D721Med (cell line): ENCODE results near the gene EFHD2.

ENCODE experiments used
- DNase-seq: peaks from one replicate; pipeline ENCODE4 v3.0.0; 2011; ENCODE audit warnings: low spot score; ENCODE audit not compliant: insufficient read length
- FAIRE-seq: peaks from 2 replicates; lab custom pipeline; 2011; peaks lifted over from hg19 to GRCh38; lab: Jason Lieb, UNC
- TF ChIP-seq, protein P1 (sequence below): IDR thresholded peaks from 2 replicates; pipeline ENCODE4 v1.5.1; 2012; ENCODE audit warnings: mild to moderate bottlenecking, control low read depth; ENCODE audit not compliant: insufficient read depth; ENCODE audit errors: missing control alignments

EFHD2 gene

DNA sequence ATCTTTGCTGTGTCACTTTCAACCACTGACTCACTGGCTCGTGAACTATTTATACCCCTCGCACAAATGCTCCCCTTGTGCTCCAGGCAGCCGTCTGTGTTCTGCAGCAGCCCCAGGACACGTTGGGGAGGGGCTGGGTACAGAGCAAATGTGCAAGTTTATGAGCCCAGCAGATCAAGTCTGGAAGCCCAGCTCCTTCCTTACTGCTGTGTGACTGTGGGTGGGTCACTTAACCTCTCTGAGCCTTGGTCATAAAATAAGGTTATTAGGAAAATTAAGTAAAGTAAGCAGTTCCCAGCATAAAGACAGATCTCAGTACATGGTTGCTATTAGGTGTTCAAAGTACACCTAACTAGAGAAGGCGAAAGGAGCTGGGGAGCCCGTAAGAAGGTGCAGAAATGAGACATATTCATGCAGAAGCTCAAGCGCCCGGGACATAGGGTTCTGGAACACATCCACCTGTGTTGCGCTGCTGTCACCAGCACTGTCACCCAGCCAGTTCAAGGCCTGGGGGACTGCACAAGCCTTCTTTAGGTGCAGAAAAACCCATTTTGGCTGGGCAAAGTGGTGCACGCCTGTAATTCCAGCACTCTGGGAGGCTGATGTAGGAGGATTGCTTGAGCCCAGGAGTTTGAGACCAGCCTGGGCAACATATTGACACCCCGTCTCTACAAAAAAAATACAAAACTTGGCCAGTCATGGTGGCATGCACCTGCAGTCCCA is 13.8 kb downstream of the EFHD2 start:
- TF ChIP-seq, protein P1, sequence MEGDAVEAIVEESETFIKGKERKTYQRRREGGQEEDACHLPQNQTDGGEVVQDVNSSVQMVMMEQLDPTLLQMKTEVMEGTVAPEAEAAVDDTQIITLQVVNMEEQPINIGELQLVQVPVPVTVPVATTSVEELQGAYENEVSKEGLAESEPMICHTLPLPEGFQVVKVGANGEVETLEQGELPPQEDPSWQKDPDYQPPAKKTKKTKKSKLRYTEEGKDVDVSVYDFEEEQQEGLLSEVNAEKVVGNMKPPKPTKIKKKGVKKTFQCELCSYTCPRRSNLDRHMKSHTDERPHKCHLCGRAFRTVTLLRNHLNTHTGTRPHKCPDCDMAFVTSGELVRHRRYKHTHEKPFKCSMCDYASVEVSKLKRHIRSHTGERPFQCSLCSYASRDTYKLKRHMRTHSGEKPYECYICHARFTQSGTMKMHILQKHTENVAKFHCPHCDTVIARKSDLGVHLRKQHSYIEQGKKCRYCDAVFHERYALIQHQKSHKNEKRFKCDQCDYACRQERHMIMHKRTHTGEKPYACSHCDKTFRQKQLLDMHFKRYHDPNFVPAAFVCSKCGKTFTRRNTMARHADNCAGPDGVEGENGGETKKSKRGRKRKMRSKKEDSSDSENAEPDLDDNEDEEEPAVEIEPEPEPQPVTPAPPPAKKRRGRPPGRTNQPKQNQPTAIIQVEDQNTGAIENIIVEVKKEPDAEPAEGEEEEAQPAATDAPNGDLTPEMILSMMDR, result no peak
- DNase-seq (no peak), FAIRE-seq (no peak)

DNA sequence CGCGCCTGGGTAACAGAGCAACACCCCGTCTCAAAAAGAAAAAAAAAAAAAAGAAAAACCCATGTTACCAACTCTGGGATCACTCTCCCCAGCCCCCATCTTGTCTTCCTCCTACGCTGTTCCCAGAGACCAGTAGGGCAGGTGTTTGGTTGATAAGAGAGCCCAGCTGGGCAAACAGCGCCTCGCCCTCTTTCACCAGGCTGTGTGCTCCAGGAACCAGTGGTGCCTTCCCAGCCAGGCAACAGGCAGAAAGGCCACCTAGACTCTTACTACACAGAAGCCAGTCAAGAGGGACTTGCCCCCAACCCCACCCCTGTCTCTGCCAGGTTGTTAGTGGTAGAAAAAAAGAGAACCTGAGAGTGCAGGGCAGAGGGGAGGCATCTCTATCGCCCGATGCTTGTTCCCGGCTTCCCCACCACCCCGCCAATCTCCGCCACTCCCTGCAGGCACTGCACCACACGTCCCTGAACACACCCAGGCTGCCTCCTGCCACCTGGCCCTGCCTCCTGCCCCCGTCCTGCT is 14.5 kb downstream of the EFHD2 start:
- TF ChIP-seq, protein P1, result no peak
- no peak for DNase-seq
- FAIRE-seq, result no peak

DNA sequence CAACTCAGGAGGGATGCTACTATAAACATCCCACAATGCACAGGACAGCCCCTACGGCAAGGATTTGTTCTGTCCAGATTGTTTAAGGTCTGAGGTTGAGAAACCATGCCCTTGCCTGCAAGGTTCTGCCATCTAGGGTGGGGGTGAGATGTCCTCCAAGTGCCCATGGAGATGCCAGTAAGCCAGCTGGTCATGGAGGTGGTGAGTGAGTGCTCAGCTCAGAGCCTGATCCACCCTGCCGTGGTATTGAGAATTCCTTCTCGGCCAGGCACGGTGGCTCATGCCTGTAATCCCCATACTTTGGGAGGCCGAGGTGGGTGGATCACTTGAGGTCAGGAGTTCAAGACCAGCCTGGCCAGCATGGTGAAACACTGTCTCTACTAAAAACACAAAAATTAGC is 15.3 kb downstream of the EFHD2 start:
- TF ChIP-seq, protein P1, result no peak
- no peak for DNase-seq
- FAIRE-seq, result no peak

DNA sequence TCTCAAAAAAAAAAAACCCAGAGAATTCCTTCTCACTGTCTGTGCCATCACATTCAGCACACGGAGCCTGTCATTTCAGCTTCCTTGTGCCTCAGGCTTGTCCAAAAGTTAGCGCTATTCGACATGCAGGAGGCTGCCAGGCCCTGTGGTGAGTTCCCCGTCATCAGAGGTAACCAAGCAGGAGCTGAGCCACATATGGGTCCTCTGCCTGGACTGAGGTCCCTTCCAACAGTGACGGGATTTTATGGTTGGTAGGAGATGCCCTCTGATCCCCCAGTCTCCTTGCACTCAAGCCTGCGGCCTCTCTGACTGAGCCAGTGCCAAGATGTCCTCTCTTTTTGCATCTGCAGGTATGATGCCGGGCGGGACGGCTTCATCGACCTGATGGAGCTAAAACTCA is 15.8 kb downstream of the EFHD2 start:
- TF ChIP-seq, protein P1, result no peak
- DNase-seq (no peak), FAIRE-seq (no peak)

DNA sequence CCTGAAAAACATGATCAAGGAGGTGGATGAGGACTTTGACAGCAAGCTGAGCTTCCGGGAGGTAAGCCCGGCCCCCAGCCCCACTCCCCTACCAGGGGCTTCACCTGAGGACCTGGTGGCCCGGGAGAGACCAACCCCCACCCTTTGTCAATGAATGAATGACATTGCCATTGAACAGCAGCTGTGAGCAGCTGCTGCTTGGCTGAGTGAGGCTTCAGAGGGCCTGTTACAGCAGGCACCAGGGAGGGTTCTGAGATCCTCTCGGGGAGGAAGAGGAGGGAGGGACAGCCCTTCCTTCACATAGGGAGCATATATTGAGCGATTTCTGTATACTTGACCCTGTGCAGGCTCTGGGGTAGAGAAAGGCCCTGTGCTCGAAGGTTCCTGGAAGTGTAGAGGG is 16.3 kb downstream of the EFHD2 start:
- FAIRE-seq (no peak), DNase-seq (no peak)
- TF ChIP-seq, protein P1, result no peak

DNA sequence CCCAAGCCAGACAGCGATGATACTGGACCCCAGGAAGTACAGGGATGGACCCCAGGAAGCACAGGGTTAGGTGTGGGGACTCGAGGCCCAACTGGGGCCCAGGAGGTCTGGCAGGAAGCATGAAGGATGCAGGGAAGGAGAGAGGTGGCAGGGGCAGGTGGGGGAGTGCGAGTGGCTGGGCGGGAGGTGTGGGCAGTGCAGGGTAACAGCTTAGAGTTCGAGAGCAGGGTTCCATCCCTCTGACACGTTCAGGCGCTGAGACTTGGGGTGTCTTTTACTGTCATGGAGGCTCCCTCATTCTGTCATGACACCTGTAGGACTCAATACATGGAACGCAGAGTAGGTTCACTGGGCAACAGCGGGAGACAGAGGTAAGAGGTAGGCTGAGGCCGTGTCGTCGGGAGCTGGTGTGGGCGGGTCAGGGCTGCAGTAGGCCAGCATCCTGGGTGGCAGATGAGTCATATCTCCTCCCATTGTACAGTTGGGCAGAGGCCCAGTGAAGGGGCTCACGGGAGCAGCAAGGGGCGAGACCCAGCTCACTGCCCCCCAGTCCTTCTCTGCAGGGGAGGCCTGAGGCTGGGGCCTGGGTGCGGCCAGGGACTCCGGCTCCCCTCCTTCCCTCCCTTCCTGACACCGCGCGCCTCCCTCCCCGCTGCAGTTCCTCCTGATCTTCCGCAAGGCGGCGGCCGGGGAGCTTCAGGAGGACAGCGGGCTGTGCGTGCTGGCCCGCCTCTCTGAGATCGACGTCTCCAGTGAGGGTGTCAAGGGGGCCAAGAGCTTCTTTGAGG is 17.0 kb downstream of the EFHD2 start:
- TF ChIP-seq, protein P1, result no peak
- no peak for DNase-seq
- FAIRE-seq, result no peak
